ENCODE data around the gene ADGRL3.

The ADGRL3 gene

DNA sequence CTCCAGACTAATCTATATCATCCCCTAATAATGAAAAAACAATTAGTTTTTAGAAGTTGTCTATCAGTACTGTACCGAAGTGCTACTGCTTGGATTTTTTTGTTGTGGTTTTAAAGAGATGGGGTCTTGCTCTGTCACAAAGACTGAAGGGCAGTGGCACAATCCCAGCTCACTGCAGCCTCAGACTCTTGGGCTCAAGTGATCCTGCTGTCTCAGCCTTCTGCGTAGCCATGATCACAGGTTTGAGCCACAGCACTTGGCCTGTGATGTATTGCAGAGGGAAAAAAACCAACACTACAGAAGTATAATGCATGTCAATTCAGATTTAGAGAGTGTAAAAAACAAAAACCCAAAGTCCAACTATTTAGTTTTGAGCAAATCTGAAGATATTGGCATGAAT lies 875.0 kb downstream of the ADGRL3 start:
- TF ChIP-seq, protein P1, sequence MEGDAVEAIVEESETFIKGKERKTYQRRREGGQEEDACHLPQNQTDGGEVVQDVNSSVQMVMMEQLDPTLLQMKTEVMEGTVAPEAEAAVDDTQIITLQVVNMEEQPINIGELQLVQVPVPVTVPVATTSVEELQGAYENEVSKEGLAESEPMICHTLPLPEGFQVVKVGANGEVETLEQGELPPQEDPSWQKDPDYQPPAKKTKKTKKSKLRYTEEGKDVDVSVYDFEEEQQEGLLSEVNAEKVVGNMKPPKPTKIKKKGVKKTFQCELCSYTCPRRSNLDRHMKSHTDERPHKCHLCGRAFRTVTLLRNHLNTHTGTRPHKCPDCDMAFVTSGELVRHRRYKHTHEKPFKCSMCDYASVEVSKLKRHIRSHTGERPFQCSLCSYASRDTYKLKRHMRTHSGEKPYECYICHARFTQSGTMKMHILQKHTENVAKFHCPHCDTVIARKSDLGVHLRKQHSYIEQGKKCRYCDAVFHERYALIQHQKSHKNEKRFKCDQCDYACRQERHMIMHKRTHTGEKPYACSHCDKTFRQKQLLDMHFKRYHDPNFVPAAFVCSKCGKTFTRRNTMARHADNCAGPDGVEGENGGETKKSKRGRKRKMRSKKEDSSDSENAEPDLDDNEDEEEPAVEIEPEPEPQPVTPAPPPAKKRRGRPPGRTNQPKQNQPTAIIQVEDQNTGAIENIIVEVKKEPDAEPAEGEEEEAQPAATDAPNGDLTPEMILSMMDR (IDR thresholded peaks at IDR 0.05; ENCODE audit: insufficient read depth, low read length, poor library complexity, severe bottlenecking) = no peak
- TF ChIP-seq EZH2phosphoT487 (conservative IDR thresholded peaks at IDR 0.05; ENCODE audit: low read length) = no peak
- Histone ChIP-seq H3K79me2 (ENCODE audit: insufficient read depth, low read length) (no peaks in the 10 kb centered on the region), H3K9me3 (ENCODE audit: insufficient read depth, low read length) (no peaks in the 10 kb centered on the region), H4K20me1 (ENCODE audit: low read depth, low read length) (no peaks in the 10 kb centered on the region), H3K27ac (ENCODE audit: low read depth, low read length) (no peak overlapping the region), H3K9me2 (replicated peaks; ENCODE audit: insufficient read depth, low read length) (no peaks in the 10 kb centered on the region), H3F3A (ENCODE audit: insufficient read depth) (no peaks in the 10 kb centered on the region), H3K4me3 (ENCODE audit: insufficient read depth, low read length, poor library complexity, severe bottlenecking) (no peak overlapping the region), H3K4me2 (ENCODE audit: low read depth, low read length, poor library complexity, severe bottlenecking) (no peak overlapping the region), H3K36me3 (ENCODE audit: low read length) (no peaks in the 10 kb centered on the region), H2AFZ (ENCODE audit: low read depth, low read length, severe bottlenecking) (no peak overlapping the region), H3K9ac (ENCODE audit: low read length) (no peak overlapping the region), H3K27me3 (ENCODE audit: low read length) (no peaks in the 10 kb centered on the region)

DNA sequence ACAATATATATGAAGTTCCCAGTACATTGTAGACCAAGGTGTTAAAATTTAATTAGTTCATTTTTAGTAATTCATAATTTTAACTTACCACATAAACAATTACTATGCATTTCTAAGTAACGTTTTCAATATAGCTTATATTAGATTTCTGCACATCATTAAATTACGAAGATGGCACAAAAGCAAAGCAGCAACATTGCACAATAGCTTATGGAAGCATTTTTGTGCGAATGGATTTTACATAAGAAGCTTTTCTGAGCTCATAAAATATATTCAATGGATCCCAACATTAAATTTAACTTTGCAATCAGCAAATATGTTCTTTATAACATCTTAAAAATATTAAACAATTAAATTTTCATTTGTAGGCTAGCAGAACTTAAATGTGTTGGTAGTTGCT lies 875.4 kb downstream of the ADGRL3 start:
- no peaks in the 10 kb centered on the region for H3K36me3 ChIP-seq (ENCODE audit: low read length)
- H3K79me2 ChIP-seq (ENCODE audit: insufficient read depth, low read length) = no peaks in the 10 kb centered on the region
- H3K9me2 ChIP-seq (replicated peaks; ENCODE audit: insufficient read depth, low read length) = no peaks in the 10 kb centered on the region
- H3K4me2 ChIP-seq (ENCODE audit: low read depth, low read length, poor library complexity, severe bottlenecking) = no peak overlapping the region
- no peak overlapping the region for H3K27ac ChIP-seq (ENCODE audit: low read depth, low read length)
- TF ChIP-seq EZH2phosphoT487 (conservative IDR thresholded peaks at IDR 0.05; ENCODE audit: low read length) = no peak
- TF ChIP-seq, protein P1 (IDR thresholded peaks at IDR 0.05; ENCODE audit: insufficient read depth, low read length, poor library complexity, severe bottlenecking) = no peak
- H3K4me3 ChIP-seq (ENCODE audit: insufficient read depth, low read length, poor library complexity, severe bottlenecking) = no peak overlapping the region
- H3K9ac ChIP-seq (ENCODE audit: low read length) = no peak overlapping the region
- no peaks in the 10 kb centered on the region for H4K20me1 ChIP-seq (ENCODE audit: low read depth, low read length)
- H2AFZ ChIP-seq (ENCODE audit: low read depth, low read length, severe bottlenecking) = no peak overlapping the region
- no peaks in the 10 kb centered on the region for H3F3A ChIP-seq (ENCODE audit: insufficient read depth)
- H3K27me3 ChIP-seq (ENCODE audit: low read length) = no peaks in the 10 kb centered on the region
- no peaks in the 10 kb centered on the region for H3K9me3 ChIP-seq (ENCODE audit: insufficient read depth, low read length)

DNA sequence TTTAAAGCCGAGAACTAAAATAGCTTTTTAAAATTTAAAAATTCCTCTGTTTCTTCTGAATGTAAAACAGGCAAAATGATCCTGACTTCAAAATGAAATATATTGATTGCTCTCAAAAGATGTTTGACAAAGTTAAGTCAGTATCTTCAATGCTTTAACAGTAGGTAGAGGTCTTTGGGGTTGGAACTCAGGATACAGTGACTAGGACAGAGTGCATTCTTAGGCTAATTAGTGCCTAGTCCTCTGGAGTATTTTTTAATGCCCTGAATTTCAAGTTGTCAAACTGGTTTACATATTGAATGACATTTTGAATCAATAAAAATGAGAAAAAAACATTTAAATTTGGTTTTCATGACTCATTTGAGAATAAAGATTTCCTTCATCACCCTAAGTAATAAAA lies 877.3 kb downstream of the ADGRL3 start:
- Histone ChIP-seq H3K27me3 (ENCODE audit: low read length) (no peaks in the 10 kb centered on the region), H3K9me2 (replicated peaks; ENCODE audit: insufficient read depth, low read length) (no peaks in the 10 kb centered on the region), H3K9ac (ENCODE audit: low read length) (no peak overlapping the region), H3F3A (ENCODE audit: insufficient read depth) (no peaks in the 10 kb centered on the region), H3K4me3 (ENCODE audit: insufficient read depth, low read length, poor library complexity, severe bottlenecking) (no peak overlapping the region), H3K79me2 (ENCODE audit: insufficient read depth, low read length) (no peaks in the 10 kb centered on the region), H3K27ac (ENCODE audit: low read depth, low read length) (no peak overlapping the region), H2AFZ (ENCODE audit: low read depth, low read length, severe bottlenecking) (no peak overlapping the region), H4K20me1 (ENCODE audit: low read depth, low read length) (no peaks in the 10 kb centered on the region), H3K4me2 (ENCODE audit: low read depth, low read length, poor library complexity, severe bottlenecking) (no peak overlapping the region), H3K9me3 (ENCODE audit: insufficient read depth, low read length) (no peaks in the 10 kb centered on the region), H3K36me3 (ENCODE audit: low read length) (no peaks in the 10 kb centered on the region)
- TF ChIP-seq, protein P1 (IDR thresholded peaks at IDR 0.05; ENCODE audit: insufficient read depth, low read length, poor library complexity, severe bottlenecking) = no peak
- TF ChIP-seq EZH2phosphoT487 (conservative IDR thresholded peaks at IDR 0.05; ENCODE audit: low read length) = no peak
